ENCODE data around the gene SRSF6.

DNA sequence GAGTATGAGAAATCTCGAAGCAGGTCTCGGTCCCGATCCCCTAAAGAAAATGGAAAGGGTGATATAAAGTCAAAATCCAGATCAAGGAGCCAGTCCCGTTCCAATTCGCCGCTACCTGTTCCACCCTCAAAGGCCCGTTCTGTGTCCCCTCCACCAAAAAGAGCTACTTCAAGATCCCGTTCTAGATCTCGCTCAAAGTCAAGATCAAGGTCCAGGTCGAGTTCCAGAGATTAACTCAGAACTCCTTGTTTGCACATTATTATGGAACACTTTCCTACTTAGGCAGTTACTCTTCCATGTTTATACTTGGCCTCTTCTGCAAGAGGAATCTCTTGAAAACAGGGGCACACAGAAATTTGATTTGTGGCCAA, 3.1 kb downstream of the SRSF6 start:
- TF ChIP-seq, protein P1, sequence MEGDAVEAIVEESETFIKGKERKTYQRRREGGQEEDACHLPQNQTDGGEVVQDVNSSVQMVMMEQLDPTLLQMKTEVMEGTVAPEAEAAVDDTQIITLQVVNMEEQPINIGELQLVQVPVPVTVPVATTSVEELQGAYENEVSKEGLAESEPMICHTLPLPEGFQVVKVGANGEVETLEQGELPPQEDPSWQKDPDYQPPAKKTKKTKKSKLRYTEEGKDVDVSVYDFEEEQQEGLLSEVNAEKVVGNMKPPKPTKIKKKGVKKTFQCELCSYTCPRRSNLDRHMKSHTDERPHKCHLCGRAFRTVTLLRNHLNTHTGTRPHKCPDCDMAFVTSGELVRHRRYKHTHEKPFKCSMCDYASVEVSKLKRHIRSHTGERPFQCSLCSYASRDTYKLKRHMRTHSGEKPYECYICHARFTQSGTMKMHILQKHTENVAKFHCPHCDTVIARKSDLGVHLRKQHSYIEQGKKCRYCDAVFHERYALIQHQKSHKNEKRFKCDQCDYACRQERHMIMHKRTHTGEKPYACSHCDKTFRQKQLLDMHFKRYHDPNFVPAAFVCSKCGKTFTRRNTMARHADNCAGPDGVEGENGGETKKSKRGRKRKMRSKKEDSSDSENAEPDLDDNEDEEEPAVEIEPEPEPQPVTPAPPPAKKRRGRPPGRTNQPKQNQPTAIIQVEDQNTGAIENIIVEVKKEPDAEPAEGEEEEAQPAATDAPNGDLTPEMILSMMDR (IDR thresholded peaks at IDR 0.05; ENCODE audit: low read depth, low read length) = no peak
- no peak for TF ChIP-seq POLR2A (IDR thresholded peaks at IDR 0.05; ENCODE audit: extremely low read depth, insufficient read length)

Measured in NB4 (cell line).